ENCODE measurements around the gene SMG6.

SMG6 gene

DNA sequence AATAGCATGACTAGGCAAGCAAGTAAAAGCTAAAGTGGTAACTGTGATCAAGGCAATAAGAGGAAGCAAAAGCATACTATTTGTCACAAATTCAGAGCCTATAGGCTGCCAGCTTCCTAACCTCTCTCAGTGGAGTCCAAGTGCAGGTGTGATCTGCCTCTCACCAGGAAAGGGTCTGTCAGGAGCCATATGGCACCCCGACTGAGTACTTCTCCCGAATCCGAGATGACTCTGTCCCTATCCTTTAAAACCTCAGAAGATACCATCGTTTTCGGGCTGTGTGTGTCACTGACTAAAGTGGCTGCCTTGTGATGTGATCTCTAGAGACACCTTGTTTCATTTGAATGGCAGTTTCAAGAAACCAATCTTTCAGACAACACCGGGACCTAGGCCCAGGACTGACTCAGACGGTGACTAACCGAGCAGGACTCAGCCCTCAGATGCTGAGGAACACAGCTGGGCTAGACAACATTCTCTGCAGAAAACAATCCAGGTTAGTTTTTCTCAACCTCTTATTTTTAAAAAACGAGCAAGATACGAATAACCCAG lies 63.6 kb downstream of the SMG6 start:
- TF ChIP-seq ZFP69B (tag by site-specific recombination; IDR thresholded peaks at IDR 0.05), result no peak
- TF ChIP-seq, protein P1, sequence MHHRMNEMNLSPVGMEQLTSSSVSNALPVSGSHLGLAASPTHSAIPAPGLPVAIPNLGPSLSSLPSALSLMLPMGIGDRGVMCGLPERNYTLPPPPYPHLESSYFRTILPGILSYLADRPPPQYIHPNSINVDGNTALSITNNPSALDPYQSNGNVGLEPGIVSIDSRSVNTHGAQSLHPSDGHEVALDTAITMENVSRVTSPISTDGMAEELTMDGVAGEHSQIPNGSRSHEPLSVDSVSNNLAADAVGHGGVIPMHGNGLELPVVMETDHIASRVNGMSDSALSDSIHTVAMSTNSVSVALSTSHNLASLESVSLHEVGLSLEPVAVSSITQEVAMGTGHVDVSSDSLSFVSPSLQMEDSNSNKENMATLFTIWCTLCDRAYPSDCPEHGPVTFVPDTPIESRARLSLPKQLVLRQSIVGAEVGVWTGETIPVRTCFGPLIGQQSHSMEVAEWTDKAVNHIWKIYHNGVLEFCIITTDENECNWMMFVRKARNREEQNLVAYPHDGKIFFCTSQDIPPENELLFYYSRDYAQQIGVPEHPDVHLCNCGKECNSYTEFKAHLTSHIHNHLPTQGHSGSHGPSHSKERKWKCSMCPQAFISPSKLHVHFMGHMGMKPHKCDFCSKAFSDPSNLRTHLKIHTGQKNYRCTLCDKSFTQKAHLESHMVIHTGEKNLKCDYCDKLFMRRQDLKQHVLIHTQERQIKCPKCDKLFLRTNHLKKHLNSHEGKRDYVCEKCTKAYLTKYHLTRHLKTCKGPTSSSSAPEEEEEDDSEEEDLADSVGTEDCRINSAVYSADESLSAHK (tag by site-specific recombination; IDR thresholded peaks at IDR 0.05), result peak; percentile 95
- no peak for TF ChIP-seq ZNF658 (tag by site-specific recombination; IDR thresholded peaks at IDR 0.05)
- ChIA-PET POLR2A (no interaction called here), CTCF (interaction anchor here (0.5 to 2.9 kb wide), 3 partner anchors 75 to 186 kb away, joined by 3 to 21 read pairs (median 3); partner anchors contain the start of gene HIC1)
- Histone ChIP-seq H3K9me3 (ENCODE audit: control insufficient read depth, insufficient read depth, low read depth, low read length) (no peaks in the 10 kb centered on the region), H3K4me3 (ENCODE audit: low read depth, low read length) (no peak overlapping the region), H3K4me1 (ENCODE audit: control insufficient read depth, insufficient read depth, low read length) (no peaks in the 10 kb centered on the region), H3K36me3 (ENCODE audit: control insufficient read depth in 2 of 2, insufficient read depth in 1 of 2, low read length in 2 of 2) (peaks cover 27 to 67% of the 10 kb centered on the region in 2 experiments), H3K27ac (ENCODE audit: extremely low read depth, low read depth, low read length) (no peak overlapping the region)

DNA sequence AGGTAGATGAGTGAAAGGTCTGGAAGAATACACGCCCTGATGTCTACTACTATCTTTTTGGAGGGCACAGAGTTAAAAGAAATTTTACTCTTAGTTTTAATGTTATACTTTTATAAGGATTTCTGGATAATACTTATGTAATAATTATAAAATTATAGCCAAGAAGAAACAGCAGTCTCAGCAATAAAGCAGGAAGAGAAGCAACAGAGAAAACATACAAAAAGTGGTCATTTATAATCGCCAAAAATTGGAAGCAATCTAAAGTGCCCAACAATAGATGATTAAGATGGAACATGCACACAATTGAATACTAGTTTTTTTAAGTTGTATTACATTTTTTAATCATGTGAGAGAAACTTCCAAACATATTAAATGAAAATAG lies 64.4 kb downstream of the SMG6 start:
- TF ChIP-seq, protein P2, sequence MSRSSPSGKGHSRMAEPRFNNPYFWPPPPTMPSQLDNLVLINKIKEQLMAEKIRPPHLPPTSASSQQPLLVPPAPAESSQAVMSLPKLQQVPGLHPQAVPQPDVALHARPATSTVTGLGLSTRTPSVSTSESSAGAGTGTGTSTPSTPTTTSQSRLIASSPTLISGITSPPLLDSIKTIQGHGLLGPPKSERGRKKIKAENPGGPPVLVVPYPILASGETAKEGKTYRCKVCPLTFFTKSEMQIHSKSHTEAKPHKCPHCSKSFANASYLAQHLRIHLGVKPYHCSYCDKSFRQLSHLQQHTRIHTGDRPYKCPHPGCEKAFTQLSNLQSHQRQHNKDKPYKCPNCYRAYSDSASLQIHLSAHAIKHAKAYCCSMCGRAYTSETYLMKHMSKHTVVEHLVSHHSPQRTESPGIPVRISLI (tag by site-specific recombination; IDR thresholded peaks at IDR 0.05), result no peak
- TF ChIP-seq GLIS2 (tag by site-specific recombination; IDR thresholded peaks at IDR 0.05) (no peak), ZNF214 (tag by site-specific recombination; IDR thresholded peaks at IDR 0.05; ENCODE audit: borderline replicate concordance) (no peak), ZNF785 (tag by site-specific recombination; IDR thresholded peaks at IDR 0.05) (no peak), ZFP41 (tag by site-specific recombination; IDR thresholded peaks at IDR 0.05; ENCODE audit: borderline replicate concordance) (no peak), ZNF184 (tag by site-specific recombination; IDR thresholded peaks at IDR 0.05) (no peak), KLF9 (tag by site-specific recombination; IDR thresholded peaks at IDR 0.05; ENCODE audit: low read depth) (no peak)
- TF ChIP-seq, protein P3, sequence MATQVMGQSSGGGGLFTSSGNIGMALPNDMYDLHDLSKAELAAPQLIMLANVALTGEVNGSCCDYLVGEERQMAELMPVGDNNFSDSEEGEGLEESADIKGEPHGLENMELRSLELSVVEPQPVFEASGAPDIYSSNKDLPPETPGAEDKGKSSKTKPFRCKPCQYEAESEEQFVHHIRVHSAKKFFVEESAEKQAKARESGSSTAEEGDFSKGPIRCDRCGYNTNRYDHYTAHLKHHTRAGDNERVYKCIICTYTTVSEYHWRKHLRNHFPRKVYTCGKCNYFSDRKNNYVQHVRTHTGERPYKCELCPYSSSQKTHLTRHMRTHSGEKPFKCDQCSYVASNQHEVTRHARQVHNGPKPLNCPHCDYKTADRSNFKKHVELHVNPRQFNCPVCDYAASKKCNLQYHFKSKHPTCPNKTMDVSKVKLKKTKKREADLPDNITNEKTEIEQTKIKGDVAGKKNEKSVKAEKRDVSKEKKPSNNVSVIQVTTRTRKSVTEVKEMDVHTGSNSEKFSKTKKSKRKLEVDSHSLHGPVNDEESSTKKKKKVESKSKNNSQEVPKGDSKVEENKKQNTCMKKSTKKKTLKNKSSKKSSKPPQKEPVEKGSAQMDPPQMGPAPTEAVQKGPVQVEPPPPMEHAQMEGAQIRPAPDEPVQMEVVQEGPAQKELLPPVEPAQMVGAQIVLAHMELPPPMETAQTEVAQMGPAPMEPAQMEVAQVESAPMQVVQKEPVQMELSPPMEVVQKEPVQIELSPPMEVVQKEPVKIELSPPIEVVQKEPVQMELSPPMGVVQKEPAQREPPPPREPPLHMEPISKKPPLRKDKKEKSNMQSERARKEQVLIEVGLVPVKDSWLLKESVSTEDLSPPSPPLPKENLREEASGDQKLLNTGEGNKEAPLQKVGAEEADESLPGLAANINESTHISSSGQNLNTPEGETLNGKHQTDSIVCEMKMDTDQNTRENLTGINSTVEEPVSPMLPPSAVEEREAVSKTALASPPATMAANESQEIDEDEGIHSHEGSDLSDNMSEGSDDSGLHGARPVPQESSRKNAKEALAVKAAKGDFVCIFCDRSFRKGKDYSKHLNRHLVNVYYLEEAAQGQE (tag by site-specific recombination; IDR thresholded peaks at IDR 0.05), result no peak
- TF ChIP-seq, protein P4, sequence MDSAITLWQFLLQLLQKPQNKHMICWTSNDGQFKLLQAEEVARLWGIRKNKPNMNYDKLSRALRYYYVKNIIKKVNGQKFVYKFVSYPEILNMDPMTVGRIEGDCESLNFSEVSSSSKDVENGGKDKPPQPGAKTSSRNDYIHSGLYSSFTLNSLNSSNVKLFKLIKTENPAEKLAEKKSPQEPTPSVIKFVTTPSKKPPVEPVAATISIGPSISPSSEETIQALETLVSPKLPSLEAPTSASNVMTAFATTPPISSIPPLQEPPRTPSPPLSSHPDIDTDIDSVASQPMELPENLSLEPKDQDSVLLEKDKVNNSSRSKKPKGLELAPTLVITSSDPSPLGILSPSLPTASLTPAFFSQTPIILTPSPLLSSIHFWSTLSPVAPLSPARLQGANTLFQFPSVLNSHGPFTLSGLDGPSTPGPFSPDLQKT (IDR thresholded peaks at IDR 0.05; ENCODE audit: borderline replicate concordance, low read depth, low read length), result no peak
- no peaks in the 10 kb centered on the region for H3K9me3 ChIP-seq (ENCODE audit: control insufficient read depth, insufficient read depth, low read depth, low read length)
- H3K36me3 ChIP-seq (ENCODE audit: control insufficient read depth in 2 of 2, insufficient read depth in 1 of 2, low read length in 2 of 2), result peaks cover 27 to 67% of the 10 kb centered on the region in 2 experiments
- no peak overlapping the region for H3K27ac ChIP-seq (ENCODE audit: extremely low read depth, low read depth, low read length)
- CTCF ChIA-PET, result interaction anchor here (2.9 kb wide), 1 partner anchor 185 kb away, joined by 21 read pairs; the partner anchor contains the start of gene HIC1
- POLR2A ChIA-PET, result no interaction called here
- no peaks in the 10 kb centered on the region for H3K4me1 ChIP-seq (ENCODE audit: control insufficient read depth, insufficient read depth, low read length)
- H3K4me3 ChIP-seq (ENCODE audit: low read depth, low read length), result no peak overlapping the region
